Neutrophil (primary cell): ENCODE results near the gene IP6K3.

Experiments used
- H3K27ac ChIP-seq: fragments of 200-600 bp; sonication (generic); 2 replicates; pipeline ENCODE4 v1.5.1; 2016; ENCODE audit warnings: mild to moderate bottlenecking, moderate library complexity
- H3K27me3 ChIP-seq: fragments of 200-600 bp; sonication (generic); 2 replicates; pipeline ENCODE4 v1.6.0; 2016; ENCODE audit warnings: mild to moderate bottlenecking
- H3K36me3 ChIP-seq: fragments of 200-600 bp; sonication (generic); 2 replicates; pipeline ENCODE4 v1.5.1; 2017
- H3K4me1 ChIP-seq, 2 experiments: fragments of 200-600 bp in 1 of 2; sonication (generic) in 1 of 2; 1 replicate in 1 of 2; 2 replicates in 1 of 2; pipeline versions ENCODE4 v1.5.1 to v1.6.1; 2013 to 2016; ENCODE audit warnings: low read depth in 1 of 2, low read length in 1 of 2, mild to moderate bottlenecking in 1 of 2, moderate library complexity in 1 of 2; ENCODE audit not compliant: control insufficient read depth in 1 of 2, insufficient read depth in 1 of 2
- H3K4me3 ChIP-seq, 2 experiments: fragments of 200-600 bp in 1 of 2; sonication (generic) in 1 of 2; 1 replicate in 1 of 2; 2 replicates in 1 of 2; pipeline ENCODE4 v1.5.1; 2013 to 2016; ENCODE audit warnings: low read depth in 1 of 2, low read length in 1 of 2, mild to moderate bottlenecking in 1 of 2, moderate library complexity in 1 of 2
- H3K9me3 ChIP-seq: fragments of 200-600 bp; sonication (generic); 2 replicates; pipeline ENCODE4 v1.5.1; 2016
- CTCF ChIP-seq: fragments of 200-600 bp; sonication (generic); IDR thresholded peaks from 2 replicates; pipeline ENCODE4 v1.5.1; 2016; ENCODE audit warnings: antibody characterized with exemption

IP6K3 gene

GRCh38 chr6:33708516-33709204 is 38.0 kb downstream of the IP6K3 start:
- Histone ChIP-seq H3K9me3 (no peaks in the 10 kb centered on the region), H3K36me3 (no peaks in the 10 kb centered on the region), H3K4me1 (peaks cover 12 to 14% of the 10 kb centered on the region in 2 experiments), H3K27me3 (no peaks in the 10 kb centered on the region), H3K4me3 (no peak overlapping the region), H3K27ac (no peak overlapping the region)
- no peak for TF ChIP-seq CTCF

- Histone ChIP-seq H3K36me3 (no peaks in the 10 kb centered on the region), H3K27ac (no peak overlapping the region), H3K27me3 (no peaks in the 10 kb centered on the region), H3K9me3 (no peaks in the 10 kb centered on the region), H3K4me1 (peaks cover 12 to 14% of the 10 kb centered on the region in 2 experiments), H3K4me3 (no peak overlapping the region)
- TF ChIP-seq CTCF = no peak
Measured at GRCh38 chr6:33707771-33708170, 38.9 kb downstream of the IP6K3 start.

DNA sequence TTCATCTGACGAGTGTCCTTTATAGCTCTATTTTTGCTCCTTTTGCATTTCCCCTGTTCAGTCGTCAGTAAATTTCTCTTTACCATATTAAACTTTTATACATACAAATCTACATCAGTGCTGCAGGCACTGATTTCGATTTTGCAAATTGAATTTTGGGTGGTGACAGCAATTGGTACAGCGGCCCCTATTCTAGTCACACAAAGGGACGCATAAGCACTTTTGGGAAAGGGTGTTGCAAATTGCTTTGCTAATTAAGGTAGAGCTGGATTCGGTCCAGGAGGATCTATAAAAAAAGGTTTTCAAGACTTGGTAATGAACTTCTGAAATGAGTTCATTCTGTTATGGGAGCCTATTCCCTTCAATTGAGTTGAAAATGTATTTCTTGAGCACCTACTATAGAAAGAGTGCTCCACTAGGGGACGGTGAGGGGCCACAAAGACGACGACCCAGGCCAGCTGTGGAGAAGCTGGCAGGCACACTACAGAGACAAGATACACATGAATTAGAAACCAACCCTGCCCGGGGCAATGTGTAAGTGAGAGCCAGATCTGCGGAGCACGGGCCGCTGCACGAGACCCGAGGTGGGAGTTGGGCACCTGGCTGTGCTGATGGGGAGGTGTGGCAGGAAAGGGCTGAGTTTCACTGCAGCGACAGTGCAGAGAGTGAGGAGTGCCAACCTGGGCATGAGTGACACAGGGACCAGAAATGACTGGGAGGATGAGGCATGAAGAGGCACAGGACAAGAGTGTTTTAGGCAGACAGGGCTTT is 40.6 kb downstream of the IP6K3 start:
- TF ChIP-seq CTCF = no peak
- Histone ChIP-seq H3K36me3 (no peaks in the 10 kb centered on the region), H3K27me3 (no peaks in the 10 kb centered on the region), H3K27ac (no peak overlapping the region), H3K9me3 (no peaks in the 10 kb centered on the region), H3K4me3 (no peak overlapping the region), H3K4me1 (peaks cover 6 to 8% of the 10 kb centered on the region in 2 experiments)

DNA sequence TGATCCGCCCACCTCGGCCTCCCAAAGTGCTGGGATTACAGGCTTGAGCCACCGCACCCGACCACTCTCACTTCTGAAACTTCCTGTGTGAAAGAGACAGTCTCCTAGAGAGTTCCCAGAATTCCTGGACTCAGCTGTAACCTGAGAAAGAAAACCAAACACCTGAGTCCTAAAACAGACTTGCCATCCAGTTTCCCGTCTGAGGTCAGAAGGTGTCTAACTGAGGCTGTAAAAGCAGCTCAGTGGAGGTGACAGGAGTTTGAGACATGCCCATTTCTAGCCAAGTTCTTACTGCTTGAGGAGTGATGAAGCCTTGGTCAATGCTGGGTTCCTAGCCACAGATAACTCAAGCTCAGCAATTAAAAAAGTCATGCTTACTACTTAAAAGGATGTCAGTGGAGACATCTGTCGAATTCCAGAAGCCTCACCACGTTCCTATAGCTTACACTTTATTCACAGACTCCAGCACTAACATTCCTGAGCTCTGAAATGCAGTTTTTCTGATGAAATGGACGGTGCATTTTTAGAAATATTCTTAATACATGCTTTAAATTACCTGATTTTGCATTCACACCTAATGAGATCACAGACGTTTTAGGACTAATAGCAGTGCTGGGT is 41.3 kb downstream of the IP6K3 start:
- Histone ChIP-seq H3K9me3 (no peaks in the 10 kb centered on the region), H3K4me3 (no peak overlapping the region), H3K4me1 (no peaks in the 10 kb centered on the region), H3K36me3 (no peaks in the 10 kb centered on the region), H3K27ac (no peak overlapping the region), H3K27me3 (no peaks in the 10 kb centered on the region)
- no peak for TF ChIP-seq CTCF

DNA sequence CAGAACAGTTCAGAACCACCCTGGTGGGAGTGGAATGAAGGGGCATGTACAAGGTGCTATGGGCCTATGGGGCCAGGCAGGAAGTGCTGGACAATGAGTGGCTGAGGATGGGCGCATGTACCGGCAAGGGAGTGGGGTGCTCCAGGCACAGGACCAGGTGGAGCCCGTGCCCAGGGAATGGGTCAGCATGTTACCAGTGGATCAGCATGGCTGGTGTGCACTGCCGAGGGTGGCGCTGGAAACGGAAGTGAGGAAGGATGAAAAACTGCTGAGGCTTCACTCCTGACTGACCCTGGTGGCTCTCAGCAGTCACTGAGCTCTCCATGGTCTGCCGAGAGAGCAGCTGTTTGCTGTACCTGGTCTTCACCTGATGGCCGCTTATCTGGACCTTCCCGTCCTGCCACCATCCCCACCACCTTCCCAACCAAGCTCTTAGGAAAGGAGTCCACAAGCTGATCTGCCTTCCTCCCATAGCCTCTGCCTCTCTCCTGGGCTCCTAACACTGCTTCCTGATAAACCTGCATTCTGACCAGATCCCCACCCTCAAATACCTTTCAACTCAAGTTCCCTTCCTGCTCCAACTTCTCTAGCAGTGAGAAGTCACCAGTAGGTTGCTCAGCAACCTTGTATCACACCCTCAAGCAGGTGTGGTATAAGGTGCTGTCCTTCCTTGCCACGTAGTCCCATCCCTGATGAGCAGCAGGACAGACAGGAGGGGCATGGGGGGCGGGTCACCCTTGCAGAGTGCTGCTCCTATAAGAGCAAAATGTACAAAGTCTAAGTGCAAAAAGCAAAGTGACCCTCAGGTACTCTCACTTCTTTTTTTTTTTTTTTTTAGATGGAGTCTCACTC is 42.3 kb downstream of the IP6K3 start:
- Histone ChIP-seq H3K36me3 (no peaks in the 10 kb centered on the region), H3K27ac (no peak overlapping the region)

More for the DNA sequence above, 42.3 kb downstream of the IP6K3 start:
- H3K9me3 ChIP-seq = no peaks in the 10 kb centered on the region
- TF ChIP-seq CTCF = no peak
- no peak overlapping the region for H3K4me3 ChIP-seq
- H3K27me3 ChIP-seq = no peaks in the 10 kb centered on the region
- H3K4me1 ChIP-seq = no peaks in the 10 kb centered on the region
